ENCODE data around the gene ABHD17A. TPM values are rescaled to one million over a fixed set of nuclear protein-coding genes. Genes with fewer than 3 reads are reported as not detected.

The ABHD17A gene
- total RNA-seq, 1 donor from 2014 or later = 283 TPM

GRCh38 chr19:1871140-1871597 lies 14.1 kb downstream of the ABHD17A start:
- Mint-ChIP-seq H3K27me3 (ENCODE audit: unreplicated experiment) (peaks cover 21% of the 10 kb centered on the region), H3K27ac (ENCODE audit: unreplicated experiment) (no peak overlapping the region)

GRCh38 chr19:1868971-1869370 lies 16.3 kb downstream of the ABHD17A start:
- Mint-ChIP-seq H3K27me3 (ENCODE audit: unreplicated experiment) (peaks cover 7% of the 10 kb centered on the region), H3K4me1 (ENCODE audit: unreplicated experiment) (peaks cover 9% of the 10 kb centered on the region), H3K27ac (ENCODE audit: unreplicated experiment) (peak overlapping the region; percentile 43), H3K36me3 (ENCODE audit: low read depth, unreplicated experiment) (no peaks in the 10 kb centered on the region), H3K4me3 (ENCODE audit: unreplicated experiment) (no peak overlapping the region), H3K9me3 (ENCODE audit: unreplicated experiment) (no peaks in the 10 kb centered on the region)
- no peak for DNase-seq (ENCODE audit: low spot score)
- TF ChIP-seq, protein P1, sequence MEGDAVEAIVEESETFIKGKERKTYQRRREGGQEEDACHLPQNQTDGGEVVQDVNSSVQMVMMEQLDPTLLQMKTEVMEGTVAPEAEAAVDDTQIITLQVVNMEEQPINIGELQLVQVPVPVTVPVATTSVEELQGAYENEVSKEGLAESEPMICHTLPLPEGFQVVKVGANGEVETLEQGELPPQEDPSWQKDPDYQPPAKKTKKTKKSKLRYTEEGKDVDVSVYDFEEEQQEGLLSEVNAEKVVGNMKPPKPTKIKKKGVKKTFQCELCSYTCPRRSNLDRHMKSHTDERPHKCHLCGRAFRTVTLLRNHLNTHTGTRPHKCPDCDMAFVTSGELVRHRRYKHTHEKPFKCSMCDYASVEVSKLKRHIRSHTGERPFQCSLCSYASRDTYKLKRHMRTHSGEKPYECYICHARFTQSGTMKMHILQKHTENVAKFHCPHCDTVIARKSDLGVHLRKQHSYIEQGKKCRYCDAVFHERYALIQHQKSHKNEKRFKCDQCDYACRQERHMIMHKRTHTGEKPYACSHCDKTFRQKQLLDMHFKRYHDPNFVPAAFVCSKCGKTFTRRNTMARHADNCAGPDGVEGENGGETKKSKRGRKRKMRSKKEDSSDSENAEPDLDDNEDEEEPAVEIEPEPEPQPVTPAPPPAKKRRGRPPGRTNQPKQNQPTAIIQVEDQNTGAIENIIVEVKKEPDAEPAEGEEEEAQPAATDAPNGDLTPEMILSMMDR (IDR thresholded peaks at IDR 0.05; ENCODE audit: unreplicated experiment) = no peak

More at GRCh38 chr19:1871140-1871597, 14.1 kb downstream of the ABHD17A start:
- TF ChIP-seq, protein P1 (IDR thresholded peaks at IDR 0.05; ENCODE audit: unreplicated experiment) = no peak
- Mint-ChIP-seq H3K4me3 (ENCODE audit: unreplicated experiment) (no peak overlapping the region), H3K36me3 (ENCODE audit: low read depth, unreplicated experiment) (peaks cover 3% of the 10 kb centered on the region), H3K4me1 (ENCODE audit: unreplicated experiment) (peaks cover 24% of the 10 kb centered on the region), H3K9me3 (ENCODE audit: unreplicated experiment) (no peaks in the 10 kb centered on the region)
- no peak for DNase-seq (ENCODE audit: low spot score)

DNA sequence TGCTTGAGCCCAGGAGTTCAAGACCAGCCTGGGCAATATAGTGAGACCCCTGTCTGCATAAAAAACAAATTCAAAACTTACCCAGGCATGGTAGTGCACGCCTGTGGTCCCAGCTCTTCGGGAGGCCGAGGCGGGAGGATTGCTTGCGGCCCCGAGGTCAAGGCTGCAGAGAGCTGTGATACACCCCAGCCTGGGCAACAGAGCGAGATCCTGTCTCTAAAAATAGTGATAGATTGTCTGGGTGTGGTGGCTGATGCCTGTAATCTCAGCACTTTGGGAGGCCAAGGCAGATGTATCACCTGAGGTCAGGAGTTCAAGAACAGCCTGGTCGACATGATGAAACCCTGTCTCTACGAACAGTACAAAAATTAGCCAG lies 18.0 kb downstream of the ABHD17A start:
- Mint-ChIP-seq H3K9me3 (ENCODE audit: unreplicated experiment) (no peaks in the 10 kb centered on the region), H3K4me1 (ENCODE audit: unreplicated experiment) (peaks cover 8% of the 10 kb centered on the region), H3K27me3 (ENCODE audit: unreplicated experiment) (peaks cover 9% of the 10 kb centered on the region), H3K36me3 (ENCODE audit: low read depth, unreplicated experiment) (no peaks in the 10 kb centered on the region), H3K27ac (ENCODE audit: unreplicated experiment) (peak overlapping the region; percentile 42), H3K4me3 (ENCODE audit: unreplicated experiment) (no peak overlapping the region)
- DNase-seq (ENCODE audit: low spot score) = no peak
- TF ChIP-seq, protein P1 (IDR thresholded peaks at IDR 0.05; ENCODE audit: unreplicated experiment) = no peak

- Mint-ChIP-seq H3K36me3 (ENCODE audit: low read depth, unreplicated experiment) (peaks cover 1% of the 10 kb centered on the region), H3K4me1 (ENCODE audit: unreplicated experiment) (peaks cover 8% of the 10 kb centered on the region), H3K27me3 (ENCODE audit: unreplicated experiment) (peaks cover 12% of the 10 kb centered on the region), H3K4me3 (ENCODE audit: unreplicated experiment) (no peak overlapping the region), H3K9me3 (ENCODE audit: unreplicated experiment) (no peaks in the 10 kb centered on the region), H3K27ac (ENCODE audit: unreplicated experiment) (peak overlapping the region; percentile 42)
- TF ChIP-seq, protein P1 (IDR thresholded peaks at IDR 0.05; ENCODE audit: unreplicated experiment) = no peak
- no peak for DNase-seq (ENCODE audit: low spot score)
Measured at GRCh38 chr19:1866693-1867348, 18.5 kb downstream of the ABHD17A start.
